Activated naive CD8-positive, alpha-beta T cell treated with anti-CD3 and anti-CD28 coated beads, Interleukin-2, amount 10 ng/mL, durations not matched to agents 7 days and 5 days (primary cell): ENCODE data around the gene LYAR. TPM values are rescaled to one million over a fixed set of nuclear protein-coding genes. Genes with fewer than 3 reads are reported as not detected.
"Not testable (repeated sequence)": the region's sequence is repeated elsewhere in the genome, so short reads cannot be mapped to it uniquely, and the experiment has no call there.

Experiments
- ATAC-seq: fragments of 150-1000 bp; cut with Tn5 transposase; one replicate; pipeline ENCODE4 v1.10.0; 2021; ENCODE audit warnings: low read depth, moderate library complexity
- POLR2A ChIA-PET: fragments of 350-600 bp; sonication (Branson Sonifier 250); formaldehyde crosslinking; loops from one replicate; lab custom pipeline; 2021; ENCODE audit warnings: antibody characterized with exemption; lab: Charles Lee
- DNase-seq: peaks from one replicate; pipeline ENCODE4 v3.0.0; 2021
- H3K27ac Mint-ChIP-seq: one replicate; pipeline ENCODE4 v1.8.0; 2022; ENCODE audit warnings: mild to moderate bottlenecking, mixed read lengths
- H3K27me3 Mint-ChIP-seq: one replicate; pipeline ENCODE4 v1.8.0; 2022; ENCODE audit warnings: mild to moderate bottlenecking, moderate library complexity, mixed read lengths
- H3K36me3 Mint-ChIP-seq: one replicate; pipeline ENCODE4 v1.8.0; 2021; ENCODE audit warnings: mild to moderate bottlenecking, mixed read lengths
- H3K4me1 Mint-ChIP-seq: one replicate; pipeline ENCODE4 v1.8.0; 2021; ENCODE audit warnings: mixed read lengths
- H3K4me3 Mint-ChIP-seq: one replicate; pipeline ENCODE4 v1.8.0; 2022; ENCODE audit warnings: mild to moderate bottlenecking, moderate library complexity, mixed read lengths
- H3K9me3 Mint-ChIP-seq: one replicate; pipeline ENCODE4 v1.8.0; 2021; ENCODE audit warnings: mixed read lengths
- total RNA-seq, 2 experiments: library from RNA; stranded (reverse); gene quantifications; one replicate each; pipeline ENCODE4 v1.2.3, GENCODE V29; 2021

LYAR gene
- total RNA-seq, 2 experiments from 2014 or later, result 54.5 to 62.3 TPM

DNA sequence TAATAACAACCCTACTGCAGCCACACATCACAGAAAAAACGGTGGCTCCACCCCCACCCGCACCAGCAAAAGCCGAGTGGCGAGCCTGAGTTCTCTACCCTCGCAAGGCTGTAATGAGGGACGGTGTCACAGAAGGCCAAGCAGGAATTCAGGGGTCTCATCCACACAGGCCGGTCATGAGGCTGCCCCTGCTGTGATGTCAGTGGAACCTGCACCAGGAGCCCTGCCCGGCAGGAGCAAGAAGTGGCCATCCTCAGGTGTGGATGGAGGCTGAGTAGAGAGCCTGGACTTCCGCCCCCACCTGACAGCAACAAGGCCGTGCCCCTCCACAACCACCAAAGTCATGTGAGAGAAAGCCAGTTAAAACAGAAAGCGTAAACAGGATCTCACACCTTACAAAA, 20.6 kb downstream of the LYAR start:
- Mint-ChIP-seq H3K27me3 (no peaks in the 10 kb centered on the region), H3K4me1 (peaks cover 17% of the 10 kb centered on the region), H3K4me3 (peak overlapping the region; percentile 30), H3K27ac (peak overlapping the region; percentile 61), H3K9me3 (no peaks in the 10 kb centered on the region), H3K36me3 (peaks cover 18% of the 10 kb centered on the region)
- POLR2A ChIA-PET, result interaction anchor here (1.1 to 1.3 kb wide), 2 partner anchors 9 to 21 kb away, joined by 3 read pairs; partner anchors contain the start of gene TMEM128
- ATAC-seq (peak; percentile 53), DNase-seq (no peak)

- DNase-seq (no peak), ATAC-seq (no peak)
- Mint-ChIP-seq H3K36me3 (peaks cover 16% of the 10 kb centered on the region), H3K9me3 (no peaks in the 10 kb centered on the region), H3K4me1 (peaks cover 17% of the 10 kb centered on the region), H3K4me3 (peak overlapping the region; percentile 30), H3K27ac (peak overlapping the region; percentile 61), H3K27me3 (no peaks in the 10 kb centered on the region)
- POLR2A ChIA-PET, result interaction anchor here (1.1 kb wide), 1 partner anchor 9 kb away, joined by 3 read pairs; no protein-coding TSS in a partner anchor
Observed at GRCh38 chr4:4268776-4269175, 21.2 kb downstream of the LYAR start.

DNA sequence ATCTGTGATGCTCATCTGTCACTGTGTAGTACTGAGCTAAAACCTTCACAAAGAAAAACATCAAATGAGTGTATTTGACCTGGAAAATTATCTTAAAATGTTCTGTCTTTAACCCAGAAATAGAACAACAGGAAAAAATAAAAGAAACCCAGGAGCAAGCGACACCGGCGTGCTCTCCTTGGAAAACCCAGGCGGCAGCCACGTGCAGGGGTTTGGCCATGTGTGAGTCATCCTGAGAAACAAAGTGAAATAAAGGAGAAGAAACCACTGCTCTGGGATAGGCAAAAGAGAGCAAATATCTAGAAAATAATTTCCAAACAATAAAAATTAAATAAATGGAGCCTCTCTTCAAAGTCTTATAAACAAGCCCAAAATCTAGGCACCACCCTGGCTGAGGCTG, 22.0 kb downstream of the LYAR start:
- Mint-ChIP-seq H3K4me3 (no peak overlapping the region), H3K36me3 (peaks cover 16% of the 10 kb centered on the region), H3K27me3 (peaks cover 5% of the 10 kb centered on the region), H3K9me3 (no peaks in the 10 kb centered on the region), H3K27ac (no peak overlapping the region), H3K4me1 (peaks cover 17% of the 10 kb centered on the region)
- DNase-seq (no peak), ATAC-seq (no peak)
- POLR2A ChIA-PET, result interaction anchor here (1.1 kb wide), 1 partner anchor 8 kb away, joined by 3 read pairs; no protein-coding TSS in a partner anchor

- Mint-ChIP-seq H3K4me1 (peaks cover 2% of the 10 kb centered on the region), H3K27ac (no peak overlapping the region), H3K4me3 (no peak overlapping the region), H3K27me3 (peaks cover 8% of the 10 kb centered on the region), H3K36me3 (no peaks in the 10 kb centered on the region), H3K9me3 (no peaks in the 10 kb centered on the region)
- DNase-seq (no peak), ATAC-seq (peak; percentile 96)
- POLR2A ChIA-PET, result interaction anchor here (1.0 to 2.2 kb wide), 3 partner anchors 8 to 82 kb away, joined by 3 to 8 read pairs (median 3); partner anchors contain the start of gene TMEM128
Observed at GRCh38 chr4:4260185-4260751, 29.7 kb downstream of the LYAR start.

- H3K36me3 Mint-ChIP-seq, result no peaks in the 10 kb centered on the region
- H3K4me3 Mint-ChIP-seq, result no peak overlapping the region
- H3K9me3 Mint-ChIP-seq, result no peaks in the 10 kb centered on the region
- H3K4me1 Mint-ChIP-seq, result peaks cover 2% of the 10 kb centered on the region
- DNase-seq, result no peak
- H3K27ac Mint-ChIP-seq, result no peak overlapping the region
- ATAC-seq, result no peak
- H3K27me3 Mint-ChIP-seq, result peaks cover 8% of the 10 kb centered on the region
- POLR2A ChIA-PET, result interaction anchor here (1.0 to 2.2 kb wide), 3 partner anchors 9 to 83 kb away, joined by 3 to 8 read pairs (median 3); partner anchors contain the start of gene TMEM128
Observed at GRCh38 chr4:4259484-4260100, 30.4 kb downstream of the LYAR start.

DNA sequence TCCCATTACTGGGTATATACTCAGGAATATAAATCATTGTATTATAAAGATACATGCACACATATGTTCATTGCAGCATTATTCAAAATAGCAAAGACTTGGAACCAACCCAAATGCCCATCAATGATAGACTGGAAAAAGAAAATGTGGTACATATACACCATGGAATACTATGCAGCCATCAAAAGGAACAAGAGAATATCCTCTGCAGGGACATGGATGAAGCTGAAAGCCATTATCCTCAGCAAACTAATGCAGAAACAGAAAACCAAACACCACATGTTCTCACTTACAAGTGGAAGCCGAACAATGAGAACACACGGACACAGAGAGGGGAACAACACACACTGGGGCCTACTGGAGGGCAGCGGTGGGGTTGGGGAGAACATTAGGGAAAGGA, 32.2 kb downstream of the LYAR start:
- H3K27ac Mint-ChIP-seq, ATAC-seq, H3K9me3 Mint-ChIP-seq, POLR2A ChIA-PET, H3K36me3 Mint-ChIP-seq, H3K27me3 Mint-ChIP-seq, H3K4me1 Mint-ChIP-seq, DNase-seq, H3K4me3 Mint-ChIP-seq: not testable (repeated sequence)

DNA sequence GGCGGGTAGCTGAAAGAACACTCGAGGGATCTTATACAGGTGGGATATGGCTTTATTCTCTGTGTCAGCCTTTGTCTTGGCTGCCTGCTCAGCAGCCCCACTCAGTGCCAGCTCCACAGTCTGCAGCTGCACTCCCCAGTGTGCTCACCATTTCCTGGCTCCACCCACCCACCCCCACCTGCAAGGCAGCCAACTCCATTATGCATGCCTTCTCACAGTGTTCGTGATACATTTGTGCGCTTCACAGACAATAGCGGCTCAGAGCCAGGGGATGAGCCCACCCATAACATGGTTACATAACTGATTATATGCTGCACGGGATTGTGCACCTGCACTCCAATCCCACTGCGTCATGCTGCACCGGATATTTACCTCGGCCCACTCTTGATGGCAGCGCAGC, 33.2 kb downstream of the LYAR start:
- H3K9me3 Mint-ChIP-seq, result no peaks in the 10 kb centered on the region
- DNase-seq, result no peak
- H3K27ac Mint-ChIP-seq, result no peak overlapping the region
- peaks cover 7% of the 10 kb centered on the region for H3K27me3 Mint-ChIP-seq
- no peaks in the 10 kb centered on the region for H3K36me3 Mint-ChIP-seq
- no peak for ATAC-seq
- no peak overlapping the region for H3K4me3 Mint-ChIP-seq
- POLR2A ChIA-PET, result interaction anchor here (1.3 kb wide), 1 partner anchor 9 kb away, joined by 4 read pairs; the partner anchor contains the start of gene TMEM128
- peaks cover 2% of the 10 kb centered on the region for H3K4me1 Mint-ChIP-seq

- no peaks in the 10 kb centered on the region for H3K9me3 Mint-ChIP-seq
- no peak overlapping the region for H3K27ac Mint-ChIP-seq
- no peak overlapping the region for H3K4me3 Mint-ChIP-seq
- POLR2A ChIA-PET, result no interaction called here
- no peak for DNase-seq
- H3K36me3 Mint-ChIP-seq, result no peaks in the 10 kb centered on the region
- H3K27me3 Mint-ChIP-seq, result peaks cover 11% of the 10 kb centered on the region
- ATAC-seq, result no peak
- no peaks in the 10 kb centered on the region for H3K4me1 Mint-ChIP-seq
Observed at GRCh38 chr4:4254666-4255065, 35.3 kb downstream of the LYAR start.

DNA sequence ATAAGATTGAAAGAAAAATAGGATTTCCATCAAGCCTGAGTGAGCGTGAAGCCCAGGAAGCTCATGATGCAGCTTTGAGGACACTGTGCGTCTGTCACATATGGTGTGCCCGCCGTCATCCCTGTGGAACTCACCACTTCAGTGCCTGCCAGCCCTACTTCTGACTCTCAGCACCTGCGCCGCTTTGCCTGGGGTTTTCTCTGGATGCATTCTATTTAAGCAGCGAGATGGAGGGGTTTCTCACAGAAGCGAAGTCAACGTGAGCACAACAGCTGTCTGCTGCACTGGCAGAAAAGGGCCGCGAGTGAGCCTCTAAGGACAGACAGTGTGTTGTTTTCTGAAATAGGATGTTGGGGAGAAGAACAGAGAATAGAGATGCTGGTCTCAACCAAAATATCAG, 35.8 kb downstream of the LYAR start:
- H3K27me3 Mint-ChIP-seq, result peaks cover 11% of the 10 kb centered on the region
- no peak for DNase-seq
- no peaks in the 10 kb centered on the region for H3K36me3 Mint-ChIP-seq
- no peak overlapping the region for H3K4me3 Mint-ChIP-seq
- peaks cover 2% of the 10 kb centered on the region for H3K4me1 Mint-ChIP-seq
- no peaks in the 10 kb centered on the region for H3K9me3 Mint-ChIP-seq
- no peak for ATAC-seq
- POLR2A ChIA-PET, result no interaction called here
- no peak overlapping the region for H3K27ac Mint-ChIP-seq

DNA sequence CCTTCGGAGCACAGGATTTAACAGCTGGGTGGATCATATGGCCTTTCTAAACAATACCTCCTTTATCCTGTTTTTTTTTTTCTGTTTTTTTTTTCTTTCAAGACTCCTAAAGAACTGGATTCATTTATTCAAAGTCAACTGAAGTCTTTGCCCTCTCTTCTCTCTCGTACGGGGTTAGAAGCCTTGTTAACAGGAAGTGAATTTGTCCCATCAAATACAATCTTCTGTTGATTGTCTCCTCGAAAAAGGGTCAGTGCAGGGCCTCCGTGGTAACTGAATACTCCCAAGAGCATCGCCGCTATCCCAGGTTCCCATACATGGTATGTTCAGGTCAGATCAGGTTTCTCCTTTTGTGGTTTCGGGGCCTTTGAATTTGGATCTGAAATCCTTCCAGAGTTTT, 40.1 kb downstream of the LYAR start:
- Mint-ChIP-seq H3K27me3 (peaks cover 9% of the 10 kb centered on the region), H3K36me3 (peaks cover 8% of the 10 kb centered on the region), H3K4me3 (no peak overlapping the region), H3K9me3 (no peaks in the 10 kb centered on the region), H3K4me1 (peaks cover 23% of the 10 kb centered on the region), H3K27ac (no peak overlapping the region)
- POLR2A ChIA-PET, result no interaction called here
- no peak for ATAC-seq
- DNase-seq, result no peak

- not testable (repeated sequence) for H3K9me3 Mint-ChIP-seq, H3K27ac Mint-ChIP-seq, H3K36me3 Mint-ChIP-seq, ATAC-seq, DNase-seq, H3K27me3 Mint-ChIP-seq
- POLR2A ChIA-PET, result interaction anchor here (0.6 to 1.7 kb wide), 2 partner anchors 41 to 293 kb away, joined by 3 to 9 read pairs; partner anchors contain the start of genes LYAR, STX18 and ZBTB49
- H3K4me3 Mint-ChIP-seq, result peak overlapping the region; percentile 92
- H3K4me1 Mint-ChIP-seq, result peaks cover 24% of the 10 kb centered on the region
Observed at GRCh38 chr4:4249342-4249741, 40.6 kb downstream of the LYAR start.

DNA sequence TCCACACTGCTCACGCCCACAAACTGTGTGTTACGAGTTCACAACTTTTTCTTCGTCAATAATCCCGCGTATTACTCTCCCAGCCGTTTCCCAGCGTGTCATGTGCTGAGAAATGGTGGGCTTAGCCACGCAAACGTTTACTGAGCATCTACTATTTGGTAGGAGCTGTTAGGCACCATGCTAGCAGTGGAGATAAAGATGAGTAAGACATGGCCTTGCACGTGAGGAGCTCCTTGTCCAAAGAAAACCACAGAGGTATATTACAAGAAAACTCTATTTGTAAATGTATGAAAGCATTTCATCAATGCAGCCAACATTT, 41.1 kb downstream of the LYAR start:
- Mint-ChIP-seq H3K36me3 (peaks cover 8% of the 10 kb centered on the region), H3K27ac (peak overlapping the region; percentile 94), H3K9me3 (no peaks in the 10 kb centered on the region), H3K4me1 (peaks cover 24% of the 10 kb centered on the region), H3K27me3 (peaks cover 9% of the 10 kb centered on the region), H3K4me3 (peak overlapping the region; percentile 92)
- no peak for DNase-seq
- ATAC-seq, result no peak
- POLR2A ChIA-PET, result interaction anchor here (0.6 to 1.9 kb wide), 7 partner anchors 11 to 293 kb away, joined by 3 to 9 read pairs (median 5); partner anchors contain the start of genes LYAR, STX18 and ZBTB49

GRCh38 chr4:4248029-4248884, 41.7 kb downstream of the LYAR start, which contains the start of gene TMEM128:
Gene TMEM128, minus strand, starts transcription at chr4:4248223. Its CDS starts 21 bp downstream, at chr4:4248202.
- ATAC-seq (peak; percentile 93), DNase-seq (peak; percentile 90)
- H3K4me1 Mint-ChIP-seq, result peaks cover 24% of the 10 kb centered on the region
- H3K27me3 Mint-ChIP-seq, result peaks cover 9% of the 10 kb centered on the region
- H3K27ac Mint-ChIP-seq, result peak within 1 kb of the TSS; percentile 94
- no peaks in the 10 kb centered on the region for H3K9me3 Mint-ChIP-seq
- POLR2A ChIA-PET, result interaction anchor here (0.7 to 1.9 kb wide), 14 partner anchors 8 to 294 kb away, joined by 3 to 9 read pairs (median 4); partner anchors contain the start of genes LYAR, STX18 and ZBTB49
- H3K4me3 Mint-ChIP-seq, result peak within 1 kb of the TSS; percentile 92
- peaks cover 12% of the 10 kb centered on the region for H3K36me3 Mint-ChIP-seq
